PC-9 (cell line): Measurements from ENCODE around the gene TSHB. TPM values are rescaled to one million over a fixed set of nuclear protein-coding genes. Genes with fewer than 3 reads are reported as not detected.

Experiments
- BruUV-seq: library from RNA; stranded (reverse); fragments of 400-500 nt; replicated peaks from 2 replicates; lab custom pipeline; 2021; lab: Mats Ljungman, UMichigan
- CTCF ChIA-PET: fragments of 300-600 bp; sonication (Branson Sonifier 250); formaldehyde crosslinking; loops from one replicate; lab custom pipeline; 2022; ENCODE audit warnings: antibody characterized with exemption; lab: Charles Lee
- POLR2A ChIA-PET: fragments of 300-600 bp; sonication (Branson Sonifier 250); formaldehyde crosslinking; loops from one replicate; lab custom pipeline; 2022; ENCODE audit warnings: antibody characterized with exemption; ENCODE audit not compliant: unreplicated experiment; lab: Charles Lee
- DNase-seq, 2 experiments: peaks; one replicate each; pipeline versions ENCODE4 v3.0.0 to v3.0.0-alpha.2; 2015 to 2022; ENCODE audit warnings: mixed read lengths in 1 of 2
- H2AFZ ChIP-seq: fragments of 200-600 bp; sonication (generic); 2 replicates; pipeline ENCODE4 v1.8.1; 2017; ENCODE audit warnings: antibody characterized with exemption
- H3F3A ChIP-seq: fragments of 200-600 bp; sonication (generic); 2 replicates; pipeline ENCODE4 v1.8.1; 2017; ENCODE audit warnings: antibody characterized with exemption, mild to moderate bottlenecking, low read depth; ENCODE audit not compliant: insufficient read depth
- H3K27ac ChIP-seq: fragments of 200-600 bp; sonication (generic); 2 replicates; pipeline ENCODE4 v1.6.1; 2016; ENCODE audit warnings: mixed run types
- H3K27me3 ChIP-seq: fragments of 200-600 bp; sonication (generic); 2 replicates; pipeline ENCODE4 v1.6.1; 2016; ENCODE audit warnings: low read depth, mixed run types; ENCODE audit not compliant: insufficient read depth
- H3K36me3 ChIP-seq: fragments of 200-600 bp; sonication (generic); 2 replicates; pipeline ENCODE4 v1.6.1; 2016; ENCODE audit warnings: low read depth, mixed run types
- H3K4me1 ChIP-seq: fragments of 200-600 bp; sonication (generic); replicated peaks from 2 replicates; pipeline ENCODE4 v1.6.1; 2016; ENCODE audit warnings: mixed run types; ENCODE audit not compliant: insufficient read depth
- H3K4me2 ChIP-seq: fragments of 200-600 bp; sonication (generic); 2 replicates; pipeline ENCODE4 v1.6.1; 2017; ENCODE audit warnings: mixed run types
- H3K4me3 ChIP-seq: fragments of 200-600 bp; sonication (generic); 2 replicates; pipeline ENCODE4 v1.6.1; 2016; ENCODE audit warnings: mixed run types
- H3K79me2 ChIP-seq: fragments of 200-600 bp; sonication (generic); 2 replicates; pipeline ENCODE4 v1.6.1; 2017; ENCODE audit warnings: low read depth, mixed run types
- H3K9me2 ChIP-seq: fragments of 200-600 bp; sonication (generic); 2 replicates; pipeline ENCODE4 v1.8.1; 2017; ENCODE audit warnings: mild to moderate bottlenecking; ENCODE audit not compliant: insufficient read depth
- H3K9me3 ChIP-seq: fragments of 200-600 bp; sonication (generic); 2 replicates; pipeline ENCODE4 v1.8.1; 2016; ENCODE audit warnings: low read depth; ENCODE audit not compliant: insufficient read depth
- H4K20me1 ChIP-seq: fragments of 200-600 bp; sonication (generic); 2 replicates; pipeline ENCODE4 v1.8.1; 2017; ENCODE audit not compliant: insufficient read depth
- EZH2 ChIP-seq: fragments of 200-600 bp; sonication (generic); IDR thresholded peaks from 2 replicates; pipeline ENCODE4 v1.8.0; 2017; ENCODE audit warnings: antibody characterized with exemption, low read depth
- intact Hi-C: fragments of 100-400 bp; cut with micrococcal nuclease; formaldehyde crosslinking; loops from one replicate; pipeline ENCODE4 v1.10.0; 2022; ENCODE audit not compliant: unreplicated experiment
- total RNA-seq: library from RNA; stranded (reverse); gene quantifications from 2 replicates; pipeline ENCODE4 v1.2.3, GENCODE V29; 2021
- TF ChIP-seq, protein P1 (sequence below): fragments of 200-600 bp; sonication (generic); conservative IDR thresholded peaks from 2 replicates; pipeline ENCODE4 v1.6.1; 2017; ENCODE audit warnings: mixed run types, antibody characterized with exemption, mild to moderate bottlenecking, moderate library complexity

TSHB gene
- total RNA-seq, 1 experiment from 2014 or later, result not detected

- no peaks in the 10 kb centered on the region for H4K20me1 ChIP-seq
- intact Hi-C loops, result no loop called here
- TF ChIP-seq, protein P1, sequence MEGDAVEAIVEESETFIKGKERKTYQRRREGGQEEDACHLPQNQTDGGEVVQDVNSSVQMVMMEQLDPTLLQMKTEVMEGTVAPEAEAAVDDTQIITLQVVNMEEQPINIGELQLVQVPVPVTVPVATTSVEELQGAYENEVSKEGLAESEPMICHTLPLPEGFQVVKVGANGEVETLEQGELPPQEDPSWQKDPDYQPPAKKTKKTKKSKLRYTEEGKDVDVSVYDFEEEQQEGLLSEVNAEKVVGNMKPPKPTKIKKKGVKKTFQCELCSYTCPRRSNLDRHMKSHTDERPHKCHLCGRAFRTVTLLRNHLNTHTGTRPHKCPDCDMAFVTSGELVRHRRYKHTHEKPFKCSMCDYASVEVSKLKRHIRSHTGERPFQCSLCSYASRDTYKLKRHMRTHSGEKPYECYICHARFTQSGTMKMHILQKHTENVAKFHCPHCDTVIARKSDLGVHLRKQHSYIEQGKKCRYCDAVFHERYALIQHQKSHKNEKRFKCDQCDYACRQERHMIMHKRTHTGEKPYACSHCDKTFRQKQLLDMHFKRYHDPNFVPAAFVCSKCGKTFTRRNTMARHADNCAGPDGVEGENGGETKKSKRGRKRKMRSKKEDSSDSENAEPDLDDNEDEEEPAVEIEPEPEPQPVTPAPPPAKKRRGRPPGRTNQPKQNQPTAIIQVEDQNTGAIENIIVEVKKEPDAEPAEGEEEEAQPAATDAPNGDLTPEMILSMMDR, result no peak
- no peak for TF ChIP-seq EZH2
- BruUV-seq, result no TSS peak
- no peaks in the 10 kb centered on the region for H3F3A ChIP-seq
- H3K4me1 ChIP-seq, result no peaks in the 10 kb centered on the region
- no peaks in the 10 kb centered on the region for H3K79me2 ChIP-seq
- H3K9me3 ChIP-seq, result no peaks in the 10 kb centered on the region
- H3K4me3 ChIP-seq, result no peak overlapping the region
- H3K36me3 ChIP-seq, result no peaks in the 10 kb centered on the region
- ChIA-PET CTCF (no interaction called here), POLR2A (interaction anchor here (0.7 kb wide), 1 partner anchor 580 kb away, joined by 4 read pairs; no protein-coding TSS in a partner anchor)
- no peak overlapping the region for H2AFZ ChIP-seq
- no peak overlapping the region for H3K27ac ChIP-seq
- H3K27me3 ChIP-seq, result no peaks in the 10 kb centered on the region
- H3K9me2 ChIP-seq, result no peaks in the 10 kb centered on the region; the same call in 1 of the 2 replicates
- no peak overlapping the region for H3K4me2 ChIP-seq
- DNase-seq, result no peak
Measured at GRCh38 chr1:115021145-115021544, 8.5 kb upstream of the TSHB start.

DNA sequence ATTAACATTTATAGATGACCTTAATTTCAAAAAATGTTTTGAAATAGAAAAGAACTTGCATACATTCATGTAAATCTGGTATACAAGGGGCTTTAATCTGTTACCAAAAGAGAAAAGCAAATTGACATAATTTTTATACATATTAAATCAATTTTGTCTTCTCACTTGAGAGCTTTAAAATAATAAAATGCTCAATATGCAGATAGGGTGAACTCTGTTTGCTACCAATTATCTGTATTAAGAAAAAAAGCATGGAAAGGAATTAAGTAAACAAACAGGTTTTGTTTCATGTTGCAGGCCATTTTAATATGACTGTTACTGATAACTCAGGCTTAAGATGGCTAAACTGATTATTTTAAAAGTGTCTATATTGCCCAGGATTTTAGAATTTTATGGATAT lies 6.0 kb upstream of the TSHB start:
- no peaks in the 10 kb centered on the region for H3K36me3 ChIP-seq
- H3K9me3 ChIP-seq, result no peaks in the 10 kb centered on the region
- H3K79me2 ChIP-seq, result no peaks in the 10 kb centered on the region
- ChIA-PET CTCF (no interaction called here), POLR2A (no interaction called here)
- no peaks in the 10 kb centered on the region for H3K4me1 ChIP-seq
- no peak for DNase-seq
- no TSS peak for BruUV-seq
- H3F3A ChIP-seq, result no peaks in the 10 kb centered on the region
- TF ChIP-seq, protein P1, result no peak
- TF ChIP-seq EZH2, result no peak
- no peak overlapping the region for H3K4me2 ChIP-seq
- H3K27me3 ChIP-seq, result no peaks in the 10 kb centered on the region
- no peaks in the 10 kb centered on the region; the same call in 1 of the 2 replicates for H3K9me2 ChIP-seq
- no peak overlapping the region for H3K4me3 ChIP-seq
- H3K27ac ChIP-seq, result no peak overlapping the region
- H4K20me1 ChIP-seq, result no peaks in the 10 kb centered on the region
- H2AFZ ChIP-seq, result no peak overlapping the region
- intact Hi-C loops, result no loop called here

DNA sequence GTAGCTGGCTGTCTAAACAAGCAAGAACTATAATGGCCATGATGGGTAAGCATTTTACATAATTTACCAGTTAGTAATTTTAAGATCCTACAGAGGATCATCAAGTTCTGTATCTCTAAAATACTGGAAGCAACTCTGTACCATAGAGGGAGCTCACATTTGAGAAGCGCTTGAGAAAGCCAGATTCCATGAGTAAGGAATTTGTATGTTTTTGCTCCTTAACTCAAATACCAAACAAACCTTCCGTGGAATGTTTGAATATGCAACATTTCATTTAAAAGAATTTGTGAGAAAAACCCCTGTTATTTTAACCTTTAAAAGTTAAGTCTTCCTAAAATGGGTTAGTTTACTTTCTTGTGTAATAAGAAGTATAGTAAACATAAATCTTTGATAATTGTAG lies 2.0 kb downstream of the TSHB start:
- Histone ChIP-seq H3K4me1 (no peaks in the 10 kb centered on the region), H3K27me3 (no peaks in the 10 kb centered on the region), H3K79me2 (no peaks in the 10 kb centered on the region), H3K9me2 (no peaks in the 10 kb centered on the region), H3F3A (no peaks in the 10 kb centered on the region), H4K20me1 (no peaks in the 10 kb centered on the region), H3K4me3 (no peak overlapping the region), H3K9me3 (no peaks in the 10 kb centered on the region), H3K4me2 (no peak overlapping the region), H3K36me3 (no peaks in the 10 kb centered on the region), H3K27ac (no peak overlapping the region), H2AFZ (no peak overlapping the region)
- intact Hi-C loops, result no loop called here
- ChIA-PET CTCF (no interaction called here), POLR2A (no interaction called here)
- DNase-seq, result no peak
- TF ChIP-seq EZH2, result no peak
- TF ChIP-seq, protein P1, result no peak
- no TSS peak for BruUV-seq
